AG04450 (cell line): ENCODE results near the gene GIPC2. TPM values are rescaled to one million over a fixed set of nuclear protein-coding genes. Genes with fewer than 3 reads are reported as not detected.

ENCODE experiments used
- CTCF ChIA-PET: fragments of 300-600, 350-600 bp; formaldehyde crosslinking; extraction: SDS; loops from one replicate; lab custom pipeline; 2022; ENCODE audit warnings: antibody characterized with exemption, inconsistent platforms; lab: Charles Lee
- POLR2A ChIA-PET: fragments of 350-600 bp; formaldehyde crosslinking; extraction: SDS; loops from one replicate; lab custom pipeline; 2021; ENCODE audit warnings: antibody characterized with exemption, inconsistent platforms; lab: Yijun Ruan, JAX
- DNase-seq: peaks from one replicate; pipeline ENCODE4 v3.0.0-alpha.2; 2011; ENCODE audit warnings: low read depth, low spot score
- H3K27ac ChIP-seq: one replicate; pipeline ENCODE4 v1.5.1; 2012; ENCODE audit warnings: low read depth, low read length, control low read depth
- H3K27me3 ChIP-seq: one replicate; pipeline ENCODE4 v1.6.0; 2012; ENCODE audit warnings: low read length; ENCODE audit not compliant: control insufficient read depth, insufficient read depth
- H3K4me3 ChIP-seq: 2 replicates; pipeline ENCODE4 v1.5.1; 2011; ENCODE audit warnings: mild to moderate bottlenecking, low read depth, low read length, control low read depth
- H3K9me3 ChIP-seq: 2 replicates; pipeline ENCODE4 v1.5.1; 2012; ENCODE audit warnings: low read length; ENCODE audit not compliant: control insufficient read depth, insufficient read depth
- polyA plus RNA-seq: library from polyadenylated mRNA; depleted of rRNA; stranded (reverse); fragments of >200 nt; gene quantifications from 2 replicates; pipeline ENCODE4 v1.2.3, GENCODE V29; 2011; rRNA removed
- small RNA-seq: library from RNA; depleted of rRNA; stranded (forward); fragments of <200 nt; gene quantifications from one replicate; pipeline ENCODE3, GENCODE V24; 2012; ENCODE audit warnings: low read depth; ENCODE audit not compliant: insufficient read length
- TF ChIP-seq, protein P1 (sequence below): IDR thresholded peaks from 2 replicates; pipeline ENCODE4 v1.5.1; 2011; ENCODE audit warnings: low read depth, low read length, control low read depth, inconsistent platforms

The GIPC2 gene
- polyA plus RNA-seq, 1 experiment, result 0.09 TPM

DNA sequence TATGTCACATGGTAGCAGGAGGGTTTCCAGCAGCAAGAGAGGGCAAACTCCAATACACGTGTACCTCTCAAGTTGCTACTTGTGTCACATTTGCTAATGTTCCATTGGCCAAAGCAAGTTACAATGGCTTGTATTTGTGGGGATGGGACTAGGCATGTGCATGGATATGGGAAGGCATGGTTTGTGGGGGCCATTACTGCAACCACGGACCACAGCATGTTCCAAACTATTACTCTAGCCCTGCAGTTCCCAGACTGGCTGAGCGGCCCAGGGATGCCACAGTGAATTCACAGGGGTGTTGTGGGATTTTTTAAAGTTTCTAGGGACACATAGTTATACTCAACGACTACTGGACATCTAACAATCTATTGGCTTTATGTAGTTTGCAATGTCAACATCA lies 133.1 kb downstream of the GIPC2 start:
- no peak overlapping the region for H3K4me3 ChIP-seq
- DNase-seq, result no peak
- H3K9me3 ChIP-seq, result no peaks in the 10 kb centered on the region
- H3K27ac ChIP-seq, result no peak overlapping the region
- no peaks in the 10 kb centered on the region for H3K27me3 ChIP-seq
- TF ChIP-seq, protein P1, sequence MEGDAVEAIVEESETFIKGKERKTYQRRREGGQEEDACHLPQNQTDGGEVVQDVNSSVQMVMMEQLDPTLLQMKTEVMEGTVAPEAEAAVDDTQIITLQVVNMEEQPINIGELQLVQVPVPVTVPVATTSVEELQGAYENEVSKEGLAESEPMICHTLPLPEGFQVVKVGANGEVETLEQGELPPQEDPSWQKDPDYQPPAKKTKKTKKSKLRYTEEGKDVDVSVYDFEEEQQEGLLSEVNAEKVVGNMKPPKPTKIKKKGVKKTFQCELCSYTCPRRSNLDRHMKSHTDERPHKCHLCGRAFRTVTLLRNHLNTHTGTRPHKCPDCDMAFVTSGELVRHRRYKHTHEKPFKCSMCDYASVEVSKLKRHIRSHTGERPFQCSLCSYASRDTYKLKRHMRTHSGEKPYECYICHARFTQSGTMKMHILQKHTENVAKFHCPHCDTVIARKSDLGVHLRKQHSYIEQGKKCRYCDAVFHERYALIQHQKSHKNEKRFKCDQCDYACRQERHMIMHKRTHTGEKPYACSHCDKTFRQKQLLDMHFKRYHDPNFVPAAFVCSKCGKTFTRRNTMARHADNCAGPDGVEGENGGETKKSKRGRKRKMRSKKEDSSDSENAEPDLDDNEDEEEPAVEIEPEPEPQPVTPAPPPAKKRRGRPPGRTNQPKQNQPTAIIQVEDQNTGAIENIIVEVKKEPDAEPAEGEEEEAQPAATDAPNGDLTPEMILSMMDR, result no peak
- POLR2A ChIA-PET, result no interaction called here
- CTCF ChIA-PET, result interaction anchor here (1.3 to 1.9 kb wide), 2 partner anchors 34 kb away, joined by 4 to 5 read pairs; no protein-coding TSS in a partner anchor

DNA sequence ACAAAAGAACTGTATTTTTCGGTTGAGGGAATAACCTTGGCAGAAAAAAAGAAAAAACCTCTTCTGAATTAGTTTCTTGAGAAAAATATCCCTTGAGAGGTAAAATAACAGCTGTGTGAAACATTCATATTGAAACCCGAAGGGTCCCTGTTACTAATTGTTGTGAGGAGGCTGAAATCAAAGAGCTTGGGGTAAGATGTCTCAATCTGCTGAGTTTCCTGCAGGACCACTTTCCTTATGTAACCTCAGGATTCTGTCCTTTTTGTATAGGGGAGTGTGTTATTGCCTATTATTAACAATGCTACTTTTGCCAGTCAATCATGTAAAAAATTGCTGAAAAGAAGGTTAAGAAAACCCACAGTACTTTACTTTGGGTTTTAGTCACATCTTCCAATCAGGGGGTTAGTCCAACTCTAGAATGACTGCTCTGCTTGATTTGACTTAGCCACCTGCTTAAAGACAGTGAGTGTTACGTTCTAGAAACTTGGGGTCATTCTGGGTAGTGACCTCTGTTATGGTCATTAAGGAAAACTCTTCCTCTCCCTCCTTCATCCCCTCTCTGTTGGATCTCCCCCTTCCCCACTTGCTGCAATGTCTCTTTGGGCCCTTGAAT lies 138.8 kb downstream of the GIPC2 start:
- DNase-seq, result no peak
- no peak overlapping the region for H3K4me3 ChIP-seq
- ChIA-PET POLR2A (no interaction called here), CTCF (no interaction called here)
- H3K9me3 ChIP-seq, result no peaks in the 10 kb centered on the region
- no peak overlapping the region for H3K27ac ChIP-seq
- TF ChIP-seq, protein P1, result no peak
- no peaks in the 10 kb centered on the region for H3K27me3 ChIP-seq

Small RNA genes within 50 kb of the gene (small RNA-seq; reads per million reads assigned to genes)
- 6.7 reads per million, percentile 61 among the genes with 10 or more reads in this experiment for gene AC103591.3
- not detected for gene RNA5SP22
- gene RNU6-1102P, result not detected

Other genes starting within 250 kb of the GIPC2 start
- gene NEXN, start 157.3 kb upstream of the GIPC2 start, polyA plus RNA-seq, result 28.6 and 39.9 TPM in 2 replicates
- gene FUBP1, start 66.9 kb upstream of the GIPC2 start, polyA plus RNA-seq, result 123 and 142 TPM in 2 replicates
- gene DNAJB4, start 41.0 kb upstream of the GIPC2 start, polyA plus RNA-seq, result 35.1 and 51.6 TPM in 2 replicates